T-helper 1 cell treated with Interleukin-12 subunit alpha and Interleukin-12 subunit beta and Interleukin-4 antibody, amounts not matched to agents 30 μg/mL and 1 μg/mL, for 36 hours (primary cell): ENCODE data around the gene ADAMTSL4.

Source experiments
- H3K27ac Mint-ChIP-seq: one replicate; pipeline ENCODE4 v1.8.0; 2021; ENCODE audit warnings: mild to moderate bottlenecking, mixed read lengths
- H3K27me3 Mint-ChIP-seq: one replicate; pipeline ENCODE4 v1.8.0; 2021; ENCODE audit warnings: low read depth, mixed read lengths
- H3K36me3 Mint-ChIP-seq: one replicate; pipeline ENCODE4 v1.8.0; 2021; ENCODE audit warnings: low read depth, mixed read lengths
- H3K4me1 Mint-ChIP-seq: one replicate; pipeline ENCODE4 v1.8.0; 2021; ENCODE audit warnings: low read depth, mixed read lengths
- H3K4me3 Mint-ChIP-seq: one replicate; pipeline ENCODE4 v1.8.0; 2021; ENCODE audit warnings: mild to moderate bottlenecking, moderate library complexity, mixed read lengths
- H3K9me3 Mint-ChIP-seq: one replicate; pipeline ENCODE4 v1.8.0; 2021; ENCODE audit warnings: mixed read lengths

ADAMTSL4 gene

DNA sequence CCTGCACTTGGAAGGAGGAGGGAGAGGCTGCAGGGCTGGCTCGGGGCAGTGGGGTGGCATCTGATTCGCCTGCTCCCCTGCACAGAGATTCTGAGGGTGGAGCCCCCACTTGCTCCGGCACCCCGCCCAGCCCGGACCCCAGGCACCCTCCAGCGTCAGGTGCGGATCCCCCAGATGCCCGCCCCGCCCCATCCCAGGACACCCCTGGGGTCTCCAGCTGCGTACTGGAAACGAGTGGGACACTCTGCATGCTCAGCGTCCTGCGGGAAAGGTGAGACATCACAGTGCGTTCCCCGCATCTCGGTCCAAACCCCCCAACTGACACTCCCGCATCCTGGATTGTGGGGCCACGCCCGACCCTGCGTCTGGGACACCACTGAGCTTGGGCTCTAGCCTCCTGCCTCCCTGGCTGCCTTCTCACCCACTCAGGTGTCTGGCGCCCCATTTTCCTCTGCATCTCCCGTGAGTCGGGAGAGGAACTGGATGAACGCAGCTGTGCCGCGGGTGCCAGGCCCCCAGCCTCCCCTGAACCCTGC lies 7.9 kb downstream of the ADAMTSL4 start:
- Mint-ChIP-seq H3K27ac (no peak overlapping the region), H3K9me3 (no peaks in the 10 kb centered on the region), H3K4me3 (no peak overlapping the region), H3K4me1 (peaks cover 21% of the 10 kb centered on the region), H3K27me3 (no peaks in the 10 kb centered on the region), H3K36me3 (peaks cover 7% of the 10 kb centered on the region)

DNA sequence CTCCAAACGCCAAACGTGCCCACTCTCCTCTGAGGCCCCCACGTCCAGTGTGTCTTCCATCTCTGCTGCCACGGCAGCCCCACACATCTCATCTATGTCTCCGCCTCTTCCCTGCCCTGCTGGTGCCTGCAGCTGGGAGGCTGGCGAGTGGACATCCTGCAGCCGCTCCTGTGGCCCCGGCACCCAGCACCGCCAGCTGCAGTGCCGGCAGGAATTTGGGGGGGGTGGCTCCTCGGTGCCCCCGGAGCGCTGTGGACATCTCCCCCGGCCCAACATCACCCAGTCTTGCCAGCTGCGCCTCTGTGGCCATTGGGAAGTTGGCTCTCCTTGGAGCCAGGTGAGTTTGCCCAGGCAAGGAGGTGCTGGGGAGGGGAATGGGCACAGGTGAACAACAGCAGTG lies 8.6 kb downstream of the ADAMTSL4 start:
- no peak overlapping the region for H3K27ac Mint-ChIP-seq
- no peaks in the 10 kb centered on the region for H3K9me3 Mint-ChIP-seq
- no peak overlapping the region for H3K4me3 Mint-ChIP-seq
- peaks cover 7% of the 10 kb centered on the region for H3K36me3 Mint-ChIP-seq
- peaks cover 22% of the 10 kb centered on the region for H3K4me1 Mint-ChIP-seq
- H3K27me3 Mint-ChIP-seq = no peaks in the 10 kb centered on the region

DNA sequence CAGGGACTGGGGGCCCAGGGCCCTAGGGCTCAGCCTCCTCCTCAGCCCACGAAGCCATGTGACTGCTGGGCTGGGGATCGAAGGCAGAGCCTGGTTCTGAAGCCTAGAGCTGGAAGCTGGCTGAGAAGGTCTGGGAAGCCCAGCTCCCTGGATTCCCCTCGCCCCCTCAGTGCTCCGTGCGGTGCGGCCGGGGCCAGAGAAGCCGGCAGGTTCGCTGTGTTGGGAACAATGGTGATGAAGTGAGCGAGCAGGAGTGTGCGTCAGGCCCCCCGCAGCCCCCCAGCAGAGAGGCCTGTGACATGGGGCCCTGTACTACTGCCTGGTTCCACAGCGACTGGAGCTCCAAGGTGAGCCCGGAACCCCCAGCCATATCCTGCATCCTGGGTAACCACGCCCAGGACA lies 9.1 kb downstream of the ADAMTSL4 start:
- no peaks in the 10 kb centered on the region for H3K27me3 Mint-ChIP-seq
- H3K4me3 Mint-ChIP-seq = no peak overlapping the region
- H3K36me3 Mint-ChIP-seq = peaks cover 7% of the 10 kb centered on the region
- peaks cover 27% of the 10 kb centered on the region for H3K4me1 Mint-ChIP-seq
- H3K9me3 Mint-ChIP-seq = no peaks in the 10 kb centered on the region
- no peak overlapping the region for H3K27ac Mint-ChIP-seq

DNA sequence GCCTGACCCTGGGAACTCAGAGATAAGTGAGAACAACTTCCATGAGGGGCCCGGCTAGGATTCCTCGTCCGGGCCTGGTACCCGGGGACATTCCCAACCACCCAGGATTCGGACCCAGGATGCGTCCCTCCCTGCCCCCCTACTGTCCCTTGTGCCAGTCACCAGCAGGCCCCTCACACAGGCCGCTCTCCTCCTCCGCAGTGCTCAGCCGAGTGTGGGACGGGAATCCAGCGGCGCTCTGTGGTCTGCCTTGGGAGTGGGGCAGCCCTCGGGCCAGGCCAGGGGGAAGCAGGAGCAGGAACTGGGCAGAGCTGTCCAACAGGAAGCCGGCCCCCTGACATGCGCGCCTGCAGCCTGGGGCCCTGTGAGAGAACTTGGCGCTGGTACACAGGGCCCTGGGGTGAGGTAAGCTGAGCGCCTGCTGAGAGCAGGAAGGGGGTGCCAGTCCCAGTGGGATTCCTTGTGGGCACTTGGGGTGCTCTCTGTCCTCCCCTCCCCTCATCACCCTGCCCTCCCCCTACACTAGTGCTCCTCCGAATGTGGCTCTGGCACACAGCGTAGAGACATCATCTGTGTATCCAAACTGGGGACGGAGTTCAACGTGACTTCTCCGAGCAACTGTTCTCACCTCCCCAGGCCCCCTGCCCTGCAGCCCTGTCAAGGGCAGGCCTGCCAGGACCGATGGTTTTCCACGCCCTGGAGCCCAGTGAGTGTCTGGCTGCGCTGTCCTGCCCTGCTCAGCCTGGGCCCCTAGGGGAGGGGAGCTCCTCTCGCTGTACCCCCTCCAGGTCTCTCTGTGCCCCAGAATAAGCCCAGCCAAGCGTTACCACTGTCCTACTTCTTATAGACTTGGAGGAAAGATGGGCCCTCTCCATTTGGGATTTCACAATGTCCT lies 9.8 kb downstream of the ADAMTSL4 start:
- Mint-ChIP-seq H3K27ac (no peak overlapping the region), H3K27me3 (no peaks in the 10 kb centered on the region), H3K36me3 (peaks cover 11% of the 10 kb centered on the region), H3K4me3 (no peak overlapping the region), H3K9me3 (no peaks in the 10 kb centered on the region), H3K4me1 (peaks cover 33% of the 10 kb centered on the region)

DNA sequence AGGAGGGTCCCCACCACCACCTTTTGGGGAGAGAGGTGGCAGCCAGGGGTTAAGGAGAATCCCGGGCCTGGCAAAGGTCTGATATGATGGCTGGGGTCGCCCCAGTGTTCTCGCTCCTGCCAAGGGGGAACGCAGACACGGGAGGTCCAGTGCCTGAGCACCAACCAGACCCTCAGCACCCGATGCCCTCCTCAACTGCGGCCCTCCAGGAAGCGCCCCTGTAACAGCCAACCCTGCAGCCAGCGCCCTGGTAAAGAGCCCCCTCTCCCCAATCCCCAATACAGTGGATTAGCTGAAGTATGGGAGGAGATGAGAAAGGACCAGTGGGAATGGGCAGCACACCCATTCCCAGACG lies 10.4 kb downstream of the ADAMTSL4 start:
- H3K4me1 Mint-ChIP-seq = peaks cover 36% of the 10 kb centered on the region
- no peaks in the 10 kb centered on the region for H3K9me3 Mint-ChIP-seq
- H3K27me3 Mint-ChIP-seq = no peaks in the 10 kb centered on the region
- H3K36me3 Mint-ChIP-seq = peaks cover 12% of the 10 kb centered on the region
- H3K4me3 Mint-ChIP-seq = peak overlapping the region; percentile 73
- H3K27ac Mint-ChIP-seq = peak overlapping the region; percentile 100

DNA sequence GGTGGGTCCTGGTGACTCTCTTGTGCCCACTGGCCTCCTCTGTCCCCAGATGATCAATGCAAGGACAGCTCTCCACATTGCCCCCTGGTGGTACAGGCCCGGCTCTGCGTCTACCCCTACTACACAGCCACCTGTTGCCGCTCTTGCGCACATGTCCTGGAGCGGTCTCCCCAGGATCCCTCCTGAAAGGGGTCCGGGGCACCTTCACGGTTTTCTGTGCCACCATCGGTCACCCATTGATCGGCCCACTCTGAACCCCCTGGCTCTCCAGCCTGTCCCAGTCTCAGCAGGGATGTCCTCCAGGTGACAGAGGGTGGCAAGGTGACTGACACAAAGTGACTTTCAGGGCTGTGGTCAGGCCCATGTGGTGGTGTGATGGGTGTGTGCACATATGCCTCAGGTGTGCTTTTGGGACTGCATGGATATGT lies 10.8 kb downstream of the ADAMTSL4 start:
- Mint-ChIP-seq H3K4me3 (peak overlapping the region; percentile 73), H3K27me3 (no peaks in the 10 kb centered on the region), H3K36me3 (peaks cover 13% of the 10 kb centered on the region), H3K9me3 (no peaks in the 10 kb centered on the region), H3K27ac (peak overlapping the region; percentile 100), H3K4me1 (peaks cover 40% of the 10 kb centered on the region)

DNA sequence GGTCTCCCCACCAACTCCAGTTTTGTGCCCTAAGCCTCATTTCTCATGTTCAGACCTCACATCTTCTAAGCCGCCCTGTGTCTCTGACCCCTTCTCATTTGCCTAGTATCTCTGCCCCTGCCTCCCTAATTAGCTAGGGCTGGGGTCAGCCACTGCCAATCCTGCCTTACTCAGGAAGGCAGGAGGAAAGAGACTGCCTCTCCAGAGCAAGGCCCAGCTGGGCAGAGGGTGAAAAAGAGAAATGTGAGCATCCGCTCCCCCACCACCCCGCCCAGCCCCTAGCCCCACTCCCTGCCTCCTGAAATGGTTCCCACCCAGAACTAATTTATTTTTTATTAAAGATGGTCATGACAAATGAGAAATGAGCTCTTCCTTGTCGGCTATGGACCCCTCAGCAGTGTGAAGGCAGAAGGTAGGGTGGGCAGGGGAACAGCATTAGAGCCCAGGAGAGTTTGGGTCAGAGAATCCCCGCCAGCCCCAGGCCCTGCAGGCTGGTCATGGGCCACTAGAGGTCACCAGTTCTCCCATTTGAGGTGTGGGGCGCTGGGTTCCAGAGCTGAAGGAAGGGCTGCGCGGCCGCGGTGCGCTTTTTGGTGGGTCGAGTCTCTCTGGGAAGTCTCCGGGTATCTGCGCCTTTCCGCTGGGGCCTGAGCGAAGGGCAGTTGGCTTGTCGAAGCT lies 11.5 kb downstream of the ADAMTSL4 start:
- Mint-ChIP-seq H3K27me3 (no peaks in the 10 kb centered on the region), H3K4me3 (peak overlapping the region; percentile 98), H3K36me3 (peaks cover 9% of the 10 kb centered on the region), H3K27ac (peak overlapping the region; percentile 100), H3K4me1 (peaks cover 42% of the 10 kb centered on the region), H3K9me3 (no peaks in the 10 kb centered on the region)

DNA sequence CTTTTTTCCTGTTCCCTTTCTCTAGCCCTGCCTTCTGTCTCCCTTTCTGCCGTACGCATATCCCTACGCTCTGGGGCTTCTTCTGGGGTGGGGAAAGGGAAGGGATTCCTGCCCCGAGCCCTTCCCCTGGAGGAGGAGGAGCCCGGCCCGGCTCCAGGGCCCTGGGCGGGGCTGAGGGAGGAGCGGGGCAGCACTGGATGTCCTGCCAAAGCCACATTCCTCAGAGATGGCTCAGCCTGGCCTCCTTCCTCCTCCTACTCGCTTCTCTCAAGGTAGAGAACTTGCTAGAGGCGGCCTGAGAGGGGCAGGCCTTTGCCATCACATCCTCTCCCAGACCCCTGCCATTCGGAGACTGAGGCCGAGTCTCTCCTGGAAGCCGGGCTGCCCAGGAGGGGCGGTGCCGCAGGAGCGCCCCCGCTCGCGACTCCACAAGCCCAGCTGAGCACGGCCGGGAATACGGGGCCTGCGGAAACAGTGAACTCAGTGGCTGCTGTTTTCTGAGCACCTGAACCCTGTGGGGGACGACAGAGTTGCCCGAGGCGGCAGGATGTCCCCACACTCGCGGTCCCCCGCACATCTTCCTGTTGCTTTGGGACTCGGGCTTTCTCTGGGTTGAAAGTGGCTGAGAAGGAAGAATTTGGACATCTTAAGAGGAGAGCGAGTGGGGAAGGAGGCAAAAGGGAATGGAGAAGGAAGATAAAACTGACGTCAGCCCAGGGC lies 12.2 kb downstream of the ADAMTSL4 start:
- H3K4me3 Mint-ChIP-seq = peak overlapping the region; percentile 98

DNA sequence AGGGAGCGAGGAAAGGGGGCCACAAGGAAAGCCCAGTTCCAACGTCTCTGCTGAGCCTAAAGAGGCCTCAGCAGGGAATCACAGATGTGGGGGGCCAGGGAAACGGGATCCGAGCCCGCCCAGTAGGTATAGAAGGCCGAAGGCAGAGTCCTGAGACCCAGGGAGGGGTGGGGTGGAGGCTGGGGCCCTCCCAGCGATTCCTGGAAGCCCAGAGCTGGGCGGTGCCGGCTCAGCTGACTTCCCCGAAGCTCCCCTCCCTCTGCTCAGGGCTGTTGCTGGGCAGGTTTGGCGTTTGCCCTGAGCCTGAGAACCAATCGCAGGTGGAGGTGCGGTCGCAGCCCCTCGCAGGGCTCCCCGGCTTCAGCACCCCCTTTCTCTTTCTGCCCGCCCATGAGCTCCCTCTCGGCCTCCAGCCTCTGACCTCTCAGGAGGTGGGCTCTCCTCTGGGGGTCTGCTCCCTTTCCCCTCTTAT lies 12.8 kb downstream of the ADAMTSL4 start:
- peaks cover 12% of the 10 kb centered on the region for H3K36me3 Mint-ChIP-seq
- H3K9me3 Mint-ChIP-seq = no peaks in the 10 kb centered on the region
- H3K4me3 Mint-ChIP-seq = peak overlapping the region; percentile 98
- H3K4me1 Mint-ChIP-seq = peaks cover 52% of the 10 kb centered on the region
- H3K27ac Mint-ChIP-seq = peak overlapping the region; percentile 100
- H3K27me3 Mint-ChIP-seq = no peaks in the 10 kb centered on the region

More for the DNA sequence above, 12.2 kb downstream of the ADAMTSL4 start:
- H3K27ac Mint-ChIP-seq = peak overlapping the region; percentile 100
- H3K36me3 Mint-ChIP-seq = peaks cover 12% of the 10 kb centered on the region
- peaks cover 47% of the 10 kb centered on the region for H3K4me1 Mint-ChIP-seq
- no peaks in the 10 kb centered on the region for H3K9me3 Mint-ChIP-seq
- H3K27me3 Mint-ChIP-seq = no peaks in the 10 kb centered on the region

DNA sequence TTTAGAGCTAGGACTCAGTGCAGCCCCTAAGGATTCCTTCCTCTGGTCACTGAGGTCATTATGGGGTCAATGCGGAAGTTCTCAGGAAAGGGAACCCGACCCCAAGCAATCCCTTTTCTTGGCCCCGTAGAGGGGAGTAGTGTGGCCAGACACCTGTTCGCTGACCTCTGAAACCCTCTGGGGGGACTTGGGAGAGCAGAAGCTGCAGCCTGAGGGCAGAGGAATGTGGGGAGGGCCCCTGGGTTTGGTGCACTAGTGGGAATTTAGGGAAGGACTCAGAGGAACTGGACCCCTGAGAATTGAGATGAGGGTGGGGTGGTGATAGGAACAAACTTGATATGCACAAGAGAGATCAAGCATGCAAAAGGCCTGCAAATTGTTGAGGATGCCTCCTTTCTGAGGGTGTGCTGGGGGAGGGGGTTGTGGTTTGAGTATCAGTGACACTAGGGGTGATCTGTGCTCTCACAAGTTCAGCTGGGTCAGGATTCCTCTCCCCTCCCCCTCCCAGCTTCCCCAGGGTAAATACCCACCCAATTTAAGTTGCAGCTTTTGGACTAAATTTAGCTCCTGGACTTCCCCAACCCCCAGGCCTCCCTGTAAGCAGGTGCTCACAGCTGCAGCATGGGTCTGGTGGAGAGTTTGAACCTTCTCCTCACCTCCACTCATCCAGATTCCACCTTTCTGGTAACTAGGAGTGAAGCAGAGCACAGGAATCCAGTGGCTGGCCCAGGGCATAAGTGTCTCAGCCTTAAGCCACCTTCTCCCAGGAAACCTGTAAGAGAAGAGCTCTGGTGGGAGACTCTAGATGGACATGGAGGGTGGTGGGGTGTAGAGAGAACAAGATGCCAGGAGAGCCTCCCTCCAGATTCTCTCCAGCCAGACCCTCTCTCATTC lies 13.5 kb downstream of the ADAMTSL4 start:
- H3K4me3 Mint-ChIP-seq = peak overlapping the region; percentile 98
- no peaks in the 10 kb centered on the region for H3K9me3 Mint-ChIP-seq
- H3K4me1 Mint-ChIP-seq = peaks cover 58% of the 10 kb centered on the region
- H3K27me3 Mint-ChIP-seq = no peaks in the 10 kb centered on the region
- peaks cover 15% of the 10 kb centered on the region for H3K36me3 Mint-ChIP-seq
- H3K27ac Mint-ChIP-seq = peak overlapping the region; percentile 100

DNA sequence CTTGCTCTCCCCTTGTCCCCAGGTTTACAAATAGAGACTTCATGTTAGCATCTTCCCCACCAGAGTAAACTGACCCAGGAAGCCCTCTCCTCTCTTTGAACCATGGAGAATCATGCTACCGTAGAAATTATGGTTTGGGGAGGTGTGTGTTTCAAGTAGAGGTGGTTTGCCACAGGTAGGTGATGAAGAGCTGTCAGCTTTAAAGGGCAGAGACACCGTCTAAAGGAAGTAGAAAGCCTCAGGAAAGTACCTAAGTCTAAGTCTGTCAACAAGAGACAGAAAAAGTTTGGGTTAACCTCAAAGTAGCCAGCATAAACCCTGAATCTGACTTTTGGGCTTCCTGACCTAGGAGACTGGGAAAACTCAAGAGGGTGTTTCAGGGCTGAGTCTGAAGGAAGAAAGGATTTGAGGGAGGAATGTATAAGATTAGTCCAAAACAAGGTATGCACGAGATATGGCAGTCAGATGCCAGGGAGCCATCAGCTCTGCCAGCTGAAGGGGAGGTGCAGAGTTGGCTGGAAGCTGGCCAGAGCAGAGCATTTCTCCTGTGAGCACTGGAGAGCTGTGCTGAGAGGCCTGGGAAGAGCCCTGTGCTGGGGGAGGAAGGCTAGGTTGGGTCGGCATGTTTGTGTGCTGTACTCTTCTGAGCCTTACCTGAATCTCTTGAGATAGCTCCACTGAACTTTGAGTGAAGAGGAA lies 14.3 kb downstream of the ADAMTSL4 start:
- Mint-ChIP-seq H3K4me3 (peak overlapping the region; percentile 98), H3K9me3 (no peaks in the 10 kb centered on the region), H3K4me1 (peaks cover 66% of the 10 kb centered on the region), H3K27me3 (no peaks in the 10 kb centered on the region), H3K27ac (peak overlapping the region; percentile 100), H3K36me3 (peaks cover 15% of the 10 kb centered on the region)

DNA sequence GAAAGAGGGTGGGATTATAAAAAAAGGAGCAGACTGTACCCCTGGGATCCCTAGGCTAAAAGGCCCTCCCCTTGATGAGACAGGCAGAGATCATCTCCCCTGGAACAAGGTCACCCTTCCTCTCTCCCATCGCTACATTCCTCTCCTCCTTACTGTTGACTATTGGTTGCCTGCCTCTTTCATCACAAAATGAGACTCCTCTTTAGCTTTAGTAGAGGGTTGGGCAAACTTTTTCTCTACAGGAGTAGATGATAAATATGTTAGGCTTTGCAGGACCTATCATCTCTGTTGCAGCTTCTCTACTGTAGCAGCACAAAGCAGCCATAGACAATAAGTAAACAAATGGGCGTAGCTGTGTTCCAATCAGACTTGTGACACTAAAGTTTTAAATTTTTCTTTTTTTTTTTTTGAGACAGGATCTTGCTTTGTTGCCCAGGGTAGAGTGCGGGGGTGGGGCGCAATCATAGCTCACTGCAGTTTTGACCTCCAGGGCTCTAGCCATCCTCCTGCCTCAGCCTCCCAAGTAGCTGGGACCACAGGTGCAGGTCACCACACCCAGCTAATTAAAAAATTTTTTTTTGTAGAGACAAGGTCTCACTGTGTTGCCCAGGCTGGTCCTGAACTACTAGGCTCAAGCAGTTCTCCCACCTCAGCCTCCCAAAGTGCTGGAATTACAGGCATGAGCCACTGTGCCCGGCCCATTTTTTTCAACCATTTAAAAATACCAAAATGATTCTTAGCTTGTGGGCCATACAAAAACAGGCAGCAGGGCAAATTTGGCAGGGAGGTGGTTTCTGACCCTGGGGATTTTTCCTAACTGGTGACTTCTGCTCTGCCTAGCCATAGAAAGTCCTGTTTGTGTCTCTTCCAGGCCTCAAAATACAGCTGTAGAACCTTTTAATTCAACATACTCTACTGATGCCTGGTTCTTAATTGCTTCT lies 15.1 kb downstream of the ADAMTSL4 start:
- peaks cover 19% of the 10 kb centered on the region for H3K36me3 Mint-ChIP-seq
- peaks cover 75% of the 10 kb centered on the region for H3K4me1 Mint-ChIP-seq
- H3K4me3 Mint-ChIP-seq = peak overlapping the region; percentile 98
- H3K27ac Mint-ChIP-seq = peak overlapping the region; percentile 100
- H3K9me3 Mint-ChIP-seq = no peaks in the 10 kb centered on the region
- no peaks in the 10 kb centered on the region for H3K27me3 Mint-ChIP-seq
